Amniotic stem cell (primary cell): ENCODE measurements around the gene SLC38A5.
"Not testable (repeated sequence)": the region's sequence is repeated elsewhere in the genome, so short reads cannot be mapped to it uniquely, and the experiment has no call there.

Experiments used
- DNase-seq: peaks from one replicate; lab custom pipeline; 2025; lab: John Stamatoyannopoulos, UW

Gene SLC38A5

DNA sequence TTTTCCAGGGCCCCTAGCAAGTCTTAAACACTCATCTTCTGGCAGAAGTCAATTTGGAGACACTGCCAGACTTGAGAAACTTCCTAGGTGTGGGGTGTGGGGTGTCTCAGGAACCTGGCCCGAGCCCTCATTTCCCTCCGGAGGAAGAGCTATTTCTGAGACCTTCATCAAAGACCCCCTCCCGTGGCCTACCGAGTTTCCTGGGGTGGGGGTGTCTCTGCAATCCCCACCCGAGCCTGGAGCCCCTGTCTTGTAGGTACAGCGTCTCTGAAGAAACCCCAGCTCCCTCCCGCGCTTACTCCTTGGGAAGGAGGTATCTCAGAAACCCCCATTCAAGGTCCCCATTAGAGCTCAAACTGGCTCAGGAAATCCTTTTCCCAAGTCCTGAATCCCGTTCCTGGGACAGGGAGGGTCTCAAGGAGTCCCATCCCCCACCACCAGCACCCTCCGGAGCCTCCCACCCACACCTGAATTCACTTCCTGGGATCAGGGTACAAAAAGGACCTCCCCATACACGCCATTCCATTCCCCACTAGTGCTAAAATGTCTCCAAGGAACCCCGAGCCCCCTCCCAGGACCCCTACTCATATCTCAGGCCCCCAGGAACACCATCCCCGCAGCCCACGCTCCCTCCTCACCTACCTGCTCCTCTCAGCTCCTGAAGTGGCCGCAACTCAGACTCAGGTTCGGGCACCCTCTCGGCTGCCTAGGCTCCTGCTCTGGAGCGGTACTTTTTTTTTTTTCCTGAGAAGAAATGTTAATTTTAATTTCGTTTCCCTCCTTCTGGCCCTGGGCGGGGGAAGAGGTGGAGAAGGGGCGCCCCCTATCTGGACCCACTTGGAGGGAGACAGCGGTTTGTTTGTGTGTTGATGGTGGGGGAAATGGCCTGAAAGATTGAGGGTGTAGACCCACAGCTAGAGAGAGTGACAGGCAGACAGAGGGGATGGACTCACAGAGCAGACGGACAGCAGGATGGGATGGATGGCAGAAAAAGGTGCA lies 1.1 kb downstream of the SLC38A5 start:
- no peak for DNase-seq

GRCh38 chrX:48468247-48468671 lies 1.8 kb downstream of the SLC38A5 start:
- no peak for DNase-seq

- no peak for DNase-seq
These were observed 2.7 kb downstream of the SLC38A5 start for GRCh38 chrX:48467281-48467761.

GRCh38 chrX:48466696-48467095 lies 3.4 kb downstream of the SLC38A5 start:
- DNase-seq = no peak

DNA sequence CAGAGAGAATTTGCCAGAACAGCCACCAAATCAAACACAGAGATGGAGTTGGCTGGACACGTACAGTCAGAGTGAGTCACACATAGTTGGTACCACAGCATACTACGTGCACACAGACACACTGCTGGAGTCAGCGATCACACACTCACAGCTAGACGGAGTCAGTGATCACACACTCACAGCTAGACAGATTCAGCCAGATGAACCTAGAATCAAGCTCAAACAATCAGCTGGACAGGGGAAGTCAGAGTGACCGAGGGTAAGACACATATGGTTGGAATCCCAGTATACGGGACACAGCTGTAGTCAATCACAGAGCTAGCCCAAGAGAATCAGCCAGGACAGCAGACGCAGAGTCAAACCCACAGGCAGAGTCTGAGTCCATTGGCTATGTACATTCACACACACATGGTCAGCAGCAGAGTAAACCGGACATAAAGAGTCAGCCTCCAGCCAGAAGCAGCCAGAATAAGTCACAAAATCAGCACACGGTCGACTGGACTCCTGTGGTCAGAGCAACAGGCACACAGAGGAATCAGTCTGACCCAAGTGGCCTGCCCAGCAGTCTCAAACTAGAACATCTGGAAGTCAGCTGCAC lies 4.6 kb downstream of the SLC38A5 start:
- DNase-seq = peak; percentile 51

DNA sequence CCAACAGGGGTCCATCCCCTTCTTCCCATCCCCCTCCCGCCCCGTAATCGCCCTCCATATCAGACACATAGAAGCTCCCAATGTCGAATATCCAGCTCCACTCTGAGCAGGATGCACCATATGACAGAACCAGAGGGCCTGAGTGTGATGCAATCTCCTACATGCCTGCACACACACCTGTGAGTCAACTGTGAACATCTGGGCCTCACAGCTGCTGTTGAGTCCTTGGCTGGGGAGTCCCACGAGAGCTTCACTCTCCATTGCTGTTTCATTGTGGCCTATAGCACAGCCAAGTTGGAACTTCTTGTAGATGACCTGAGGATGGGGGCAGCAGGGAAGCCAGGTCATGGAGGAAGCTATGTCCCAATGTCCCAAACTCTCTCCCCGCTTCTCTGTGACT lies 8.2 kb downstream of the SLC38A5 start:
- DNase-seq = no peak

- DNase-seq = no peak
These were observed 9.5 kb downstream of the SLC38A5 start for GRCh38 chrX:48460606-48461005.

DNA sequence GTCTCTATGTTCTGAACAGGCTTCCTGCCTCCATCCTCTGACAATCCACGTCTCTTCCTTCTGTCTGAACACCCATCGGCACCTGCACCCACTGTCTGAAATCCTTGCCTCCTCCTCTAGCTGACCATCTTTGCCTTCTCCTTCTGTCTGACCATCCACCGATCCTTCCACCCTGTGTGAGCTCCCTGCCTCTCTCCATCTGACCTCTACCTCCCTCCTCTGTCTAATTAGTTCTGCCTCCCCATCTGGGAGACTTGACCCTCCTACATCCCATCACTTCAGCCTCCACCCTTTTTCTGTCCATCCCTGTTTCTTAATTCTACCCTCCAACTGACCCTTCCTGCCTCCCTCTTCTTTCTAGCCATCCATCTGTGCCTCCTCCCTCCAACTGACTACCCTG lies 10.0 kb downstream of the SLC38A5 start:
- no peak for DNase-seq

GRCh38 chrX:48459483-48459882 lies 10.6 kb downstream of the SLC38A5 start:
- DNase-seq = no peak

- DNase-seq = no peak
These were observed 11.3 kb downstream of the SLC38A5 start for GRCh38 chrX:48458711-48459110.

- DNase-seq = no peak
These were observed 13.3 kb downstream of the SLC38A5 start for GRCh38 chrX:48456628-48457331.

DNA sequence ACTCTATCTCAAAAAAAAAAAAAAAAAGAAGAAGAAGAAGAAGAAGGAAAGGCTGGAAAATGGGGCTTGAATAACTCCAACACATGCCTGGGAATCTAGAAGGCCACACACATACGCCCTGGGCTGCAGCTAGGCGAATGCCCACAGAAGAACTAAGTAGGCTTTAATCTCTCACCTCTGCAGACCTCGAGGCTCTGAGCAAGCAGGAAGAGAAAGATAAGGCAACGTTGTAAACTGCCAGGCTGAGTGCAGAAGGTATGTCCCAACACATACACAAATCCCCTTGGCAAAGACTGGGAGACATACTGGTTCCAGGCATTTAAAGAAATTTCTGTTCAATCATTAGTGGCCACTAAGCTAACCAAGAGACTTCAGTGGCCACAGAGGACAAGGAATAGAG lies 18.4 kb downstream of the SLC38A5 start:
- no peak for DNase-seq

GRCh38 chrX:48450076-48450475 lies 20.0 kb downstream of the SLC38A5 start:
- no peak for DNase-seq

- not testable (repeated sequence) for DNase-seq
These were observed 22.9 kb downstream of the SLC38A5 start for GRCh38 chrX:48447201-48447600.

- DNase-seq = not testable (repeated sequence)
These were observed 36.3 kb downstream of the SLC38A5 start for GRCh38 chrX:48433713-48434112.

- not testable (repeated sequence) for DNase-seq
These were observed 39.9 kb downstream of the SLC38A5 start for GRCh38 chrX:48430166-48430565.

DNA sequence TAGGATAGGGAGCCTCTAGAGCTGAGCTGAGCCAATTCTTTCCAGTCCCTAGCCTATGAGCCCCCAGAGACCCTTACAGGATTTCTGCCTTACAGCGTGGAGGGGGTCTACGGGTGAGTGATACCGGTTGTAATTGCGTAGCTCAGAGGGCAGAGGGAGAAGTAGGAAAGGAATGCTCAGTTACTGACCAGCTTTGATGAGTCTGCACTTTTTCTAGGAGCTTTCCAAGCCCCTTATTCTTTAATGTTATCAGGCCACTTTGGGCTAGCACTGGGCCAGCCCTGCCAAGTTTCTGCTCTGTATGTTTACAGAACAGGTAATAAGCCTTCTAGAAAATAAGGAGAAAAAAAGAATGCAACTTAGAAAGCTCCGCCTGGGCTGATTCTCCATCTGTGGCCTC lies 40.5 kb downstream of the SLC38A5 start:
- not testable (repeated sequence) for DNase-seq

DNA sequence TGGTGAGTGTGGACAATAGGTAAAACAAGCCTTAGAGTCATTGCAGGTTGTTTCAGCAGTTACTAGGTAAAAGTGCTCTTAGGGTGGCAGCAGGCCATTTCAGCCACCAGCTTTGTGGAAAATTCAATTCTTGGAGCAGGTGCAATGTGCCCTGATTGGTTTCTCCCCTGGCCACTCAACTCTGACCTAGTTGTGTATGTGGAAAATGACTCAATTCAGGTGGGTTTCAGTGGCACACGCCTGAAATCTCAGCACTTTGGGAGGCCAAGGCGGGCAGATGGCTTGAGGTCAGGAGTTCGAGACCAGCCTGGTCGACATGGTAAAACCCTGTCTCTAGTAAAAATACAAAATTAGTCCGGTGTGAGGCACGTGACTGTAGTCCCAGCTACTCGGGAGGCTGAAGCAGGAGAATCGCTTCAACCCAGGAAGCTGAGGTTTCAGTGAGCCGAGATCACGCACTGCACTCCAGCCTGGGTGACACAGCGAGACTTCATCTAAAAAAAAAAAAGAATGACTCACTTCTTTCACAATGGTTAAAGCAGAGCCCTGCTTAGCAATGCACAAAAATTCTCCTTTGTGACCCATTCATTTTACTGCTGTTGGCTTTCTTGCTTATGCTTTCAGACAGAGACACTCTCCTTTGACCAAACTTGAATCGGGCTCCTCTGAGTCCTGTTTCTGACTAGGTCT lies 42.9 kb downstream of the SLC38A5 start:
- DNase-seq = not testable (repeated sequence)

DNA sequence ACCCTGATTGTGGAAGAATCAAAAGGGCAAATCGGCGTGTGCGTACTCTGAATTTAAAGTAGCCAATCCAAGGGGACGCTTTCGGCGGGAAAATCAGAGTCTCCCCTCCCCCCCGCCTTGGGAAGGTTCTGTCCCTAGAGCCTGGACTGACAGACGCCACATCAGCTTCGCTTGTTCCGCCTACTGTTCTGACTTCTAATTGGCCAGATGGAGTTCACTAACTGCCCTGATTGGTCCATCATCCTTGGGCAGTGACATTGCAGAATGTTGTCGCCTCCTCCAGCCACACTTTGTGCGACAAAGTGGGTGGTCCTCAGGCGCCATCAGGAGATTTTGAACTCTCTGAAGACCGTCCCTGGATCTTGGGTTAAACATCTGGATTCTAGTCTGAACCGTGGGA lies 58.2 kb downstream of the SLC38A5 start, which contains the start of gene SSX4B:
Gene SSX4B, minus strand, starts transcription at position 101 of the 400 bp plus-strand sequence. CDS start 588 bp downstream, outside the sequence.
- DNase-seq = not testable (repeated sequence)
